Gastroesophageal sphincter (tissue), 4 donors: ENCODE measurements around the gene SSTR4. TPM values are rescaled to one million over a fixed set of nuclear protein-coding genes. Genes with fewer than 3 reads are reported as not detected.

Experiments used
- ATAC-seq: fragments of 150-250 bp; one replicate; pipeline ENCODE4 v1.9.1; 2016; ENCODE audit warnings: mild to moderate bottlenecking, moderate library complexity
- H3K27ac ChIP-seq, 4 donors: fragments of 200-600 bp; sonication (generic) in 3 of 4; 1 replicate in 3 of 4; 2 replicates in 1 of 4; pipeline ENCODE4 v1.5.1; 2016 to 2019
- H3K27me3 ChIP-seq: fragments of 200-600 bp; sonication (generic); one replicate; pipeline ENCODE4 v1.5.1; 2019
- H3K36me3 ChIP-seq, 2 donors: fragments of 200-600 bp; sonication (generic); one replicate each; pipeline ENCODE4 v1.5.1; 2019; ENCODE audit warnings: control low read depth in 1 of 2
- H3K4me1 ChIP-seq, 3 donors: fragments of 200-600 bp; sonication (generic); 1 replicate in 2 of 3; 2 replicates in 1 of 3; pipeline ENCODE4 v1.5.1; 2016 to 2019; ENCODE audit warnings: control low read depth in 2 of 3
- H3K4me3 ChIP-seq, 2 donors: fragments of 200-600 bp; sonication (generic); one replicate each; pipeline ENCODE4 v1.5.1; 2019; ENCODE audit warnings: mild to moderate bottlenecking in 1 of 2, moderate library complexity in 1 of 2
- H3K9me3 ChIP-seq, 3 donors: fragments of 200-600 bp; sonication (generic); one replicate each; pipeline ENCODE4 v1.5.1; 2017 to 2019; ENCODE audit warnings: control low read depth in 2 of 3
- CTCF ChIP-seq, 4 experiments: fragments of 200-600 bp in 2 of 4; fragments of 450-650 bp in 2 of 4; sonication (generic) in 1 of 4; IDR thresholded peaks; one replicate each; pipeline ENCODE4 v1.5.1; 2017 to 2019; ENCODE audit warnings: antibody characterized with exemption in 4 of 4, mild to moderate bottlenecking in 2 of 4, moderate library complexity in 2 of 4
- EP300 ChIP-seq: sonication (generic); formaldehyde crosslinking; IDR thresholded peaks from one replicate; pipeline ENCODE4 v1.6.1; 2017; ENCODE audit warnings: antibody characterized with exemption, mild to moderate bottlenecking
- POLR2A ChIP-seq, 2 donors: fragments of 450-650 bp; IDR thresholded peaks; one replicate each; pipeline ENCODE4 v1.6.1; 2017; ENCODE audit warnings: antibody characterized with exemption in 2 of 2, mild to moderate bottlenecking in 2 of 2, moderate library complexity in 1 of 2
- POLR2AphosphoS5 ChIP-seq: sonication (generic); formaldehyde crosslinking; IDR thresholded peaks from one replicate; pipeline ENCODE4 v1.6.1; 2017; ENCODE audit warnings: antibody characterized with exemption
- WGBS, 2 donors: methylation state at CpG; one replicate each; pipeline ENCODE4 v1.1.5; 2018; ENCODE audit warnings: low coverage in 1 of 2; 5-methylcytosine and 5-hydroxymethylcytosine counted together
- total RNA-seq, 4 donors: library from RNA; depleted of rRNA; stranded (reverse); fragments of >200 nt; gene quantifications; one replicate each; pipeline ENCODE4 v1.1.0, GENCODE V29; 2016

Gene SSTR4
- total RNA-seq, 4 donors from 2014 or later: 0.58 TPM; not detected in 3

DNA sequence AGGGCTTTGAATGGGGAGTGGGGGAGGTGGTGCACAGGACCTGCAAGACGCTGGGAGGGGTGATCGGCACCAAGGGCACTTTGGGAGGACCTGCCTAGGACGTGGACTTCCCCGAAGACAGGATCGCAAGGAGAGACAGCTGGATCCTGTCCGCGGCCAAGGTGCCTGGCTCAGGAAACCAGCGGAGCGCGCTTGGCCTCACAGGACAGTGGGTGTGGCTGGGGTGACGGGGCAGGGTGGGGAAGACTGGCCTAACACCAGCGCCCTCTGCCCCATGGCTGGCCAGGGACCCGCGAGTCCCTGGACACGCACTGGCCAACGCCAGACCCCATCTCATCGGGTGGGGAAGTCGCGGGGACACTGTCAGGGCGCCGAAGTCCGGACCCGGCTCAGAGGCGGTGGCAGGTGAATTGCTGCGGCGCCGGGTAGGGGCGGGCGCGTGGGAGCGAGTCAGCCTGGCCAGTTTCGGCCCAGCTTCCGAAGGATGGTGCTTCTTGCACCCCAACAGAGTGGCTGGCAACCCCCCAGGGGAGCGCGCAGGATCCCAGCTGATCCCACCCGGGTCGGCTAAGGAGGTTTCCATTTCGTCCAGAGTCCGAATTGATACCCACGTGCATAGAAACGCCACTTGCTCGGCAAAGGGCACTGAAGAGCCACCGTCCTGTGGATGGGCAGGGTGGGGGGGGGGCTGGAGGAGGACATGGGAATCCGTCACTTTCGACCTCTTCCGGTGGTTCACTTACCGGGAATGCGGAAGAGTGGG, 15.1 kb downstream of the SSTR4 start:
- peaks cover 72% of the 10 kb centered on the region for H3K27me3 ChIP-seq
- H3K4me1 ChIP-seq: peaks cover 0 to 54% (median 11%) of the 10 kb centered on the region in 3 donors
- WGBS, 2 donors: 0% methylated on average over 9 of the region's 48 CpGs; no CpG with 5 or more reads in 1 of the 2 donors
- H3K27ac ChIP-seq: peak overlapping the region; percentile 4 to 85 (median 82)
- H3K36me3 ChIP-seq: no peaks in the 10 kb centered on the region
- H3K4me3 ChIP-seq: peak overlapping the region; percentile 35 to 58
- TF ChIP-seq CTCF (IDR thresholded peaks at IDR 0.05): no peak
- TF ChIP-seq POLR2AphosphoS5: peak; percentile 6
- ATAC-seq: peak; percentile 58
- no peaks in the 10 kb centered on the region for H3K9me3 ChIP-seq

- H3K36me3 ChIP-seq: no peaks in the 10 kb centered on the region
- peaks cover 0 to 54% (median 11%) of the 10 kb centered on the region in 3 donors for H3K4me1 ChIP-seq
- TF ChIP-seq POLR2A (IDR thresholded peaks at IDR 0.05): peak; percentile 10 to 22
- peak in 3 of 4 experiments; percentile 46 to 67 (median 54) for TF ChIP-seq CTCF (IDR thresholded peaks at IDR 0.05)
- no peak for TF ChIP-seq EP300
- TF ChIP-seq POLR2AphosphoS5: no peak
- 4 to 40% methylated on average over 1 to 4 of the region's 46 CpGs for WGBS, 2 donors
- H3K9me3 ChIP-seq: no peaks in the 10 kb centered on the region
- peak overlapping the region; percentile 7 to 85 (median 82) for H3K27ac ChIP-seq
- peaks cover 65% of the 10 kb centered on the region for H3K27me3 ChIP-seq
- H3K4me3 ChIP-seq: peak overlapping the region; percentile 35 to 58
- peak; percentile 21 for ATAC-seq
These were observed 15.9 kb downstream of the SSTR4 start for GRCh38 chr20:23050847-23051627.

DNA sequence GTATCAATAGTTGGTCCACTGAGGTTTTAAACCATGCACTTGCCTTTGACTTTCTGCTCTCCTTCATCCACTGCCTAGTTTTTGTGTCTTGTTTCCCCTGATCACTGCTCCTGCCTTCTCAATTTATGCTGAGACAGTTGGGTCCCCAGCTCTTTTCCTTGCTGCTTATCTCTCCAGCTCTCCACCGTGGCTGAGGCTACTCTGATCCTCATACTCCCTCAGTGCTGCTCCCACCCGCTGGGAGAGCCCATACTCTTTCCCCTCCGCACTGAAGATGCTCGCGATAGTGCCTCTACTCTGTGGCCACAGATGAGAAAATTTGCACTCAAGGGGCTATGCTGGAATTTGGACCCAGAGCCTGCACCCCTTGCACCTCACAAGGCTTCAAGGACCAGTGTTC, 17.8 kb downstream of the SSTR4 start:
- peaks cover 0 to 38% (median 6%) of the 10 kb centered on the region in 3 donors for H3K4me1 ChIP-seq
- no peak overlapping the region for H3K27ac ChIP-seq
- no peaks in the 10 kb centered on the region for H3K9me3 ChIP-seq
- ATAC-seq: no peak
- no peaks in the 10 kb centered on the region for H3K36me3 ChIP-seq
- TF ChIP-seq POLR2AphosphoS5 (no peak), POLR2A (IDR thresholded peaks at IDR 0.05) (no peak), EP300 (no peak), CTCF (IDR thresholded peaks at IDR 0.05) (no peak)
- H3K4me3 ChIP-seq: no peak overlapping the region
- WGBS, 2 donors: 80 to 90% methylated on average over 2 to 3 of the region's 5 CpGs
- peaks cover 46% of the 10 kb centered on the region for H3K27me3 ChIP-seq

DNA sequence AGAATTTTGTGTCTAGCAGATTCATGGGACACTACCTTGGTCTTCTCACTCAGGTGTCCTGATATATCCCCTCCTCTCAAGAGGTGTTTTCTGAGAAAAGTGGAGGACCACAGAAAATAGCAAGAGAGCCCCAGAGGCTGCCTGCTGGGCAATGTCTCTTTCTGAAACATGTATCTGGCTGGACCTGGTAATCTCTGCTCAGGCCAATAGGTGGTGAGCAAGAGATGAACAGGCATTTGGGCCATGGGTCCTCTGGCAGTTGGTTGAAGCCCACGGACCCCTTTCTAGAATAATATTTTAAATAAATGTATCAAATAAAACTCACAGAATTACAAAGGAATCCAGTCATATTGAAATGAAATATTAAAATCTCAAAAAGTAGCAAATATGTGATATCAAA, 23.1 kb downstream of the SSTR4 start:
- TF ChIP-seq CTCF (IDR thresholded peaks at IDR 0.05): no peak
- no peak for TF ChIP-seq POLR2A (IDR thresholded peaks at IDR 0.05)
- no peak for TF ChIP-seq EP300
- no peak for TF ChIP-seq POLR2AphosphoS5
- Histone ChIP-seq H3K27me3 (peaks cover 2% of the 10 kb centered on the region), H3K27ac (no peak overlapping the region), H3K4me1 (peaks cover 0 to 37% (median 26%) of the 10 kb centered on the region in 3 donors), H3K36me3 (no peaks in the 10 kb centered on the region), H3K4me3 (no peak overlapping the region), H3K9me3 (no peaks in the 10 kb centered on the region)
- WGBS, 2 donors: 85 to 88% methylated on average over 1 of the region's 1 CpG
- no peak for ATAC-seq
